ENCODE results near the gene NOL9.

Gene NOL9

DNA sequence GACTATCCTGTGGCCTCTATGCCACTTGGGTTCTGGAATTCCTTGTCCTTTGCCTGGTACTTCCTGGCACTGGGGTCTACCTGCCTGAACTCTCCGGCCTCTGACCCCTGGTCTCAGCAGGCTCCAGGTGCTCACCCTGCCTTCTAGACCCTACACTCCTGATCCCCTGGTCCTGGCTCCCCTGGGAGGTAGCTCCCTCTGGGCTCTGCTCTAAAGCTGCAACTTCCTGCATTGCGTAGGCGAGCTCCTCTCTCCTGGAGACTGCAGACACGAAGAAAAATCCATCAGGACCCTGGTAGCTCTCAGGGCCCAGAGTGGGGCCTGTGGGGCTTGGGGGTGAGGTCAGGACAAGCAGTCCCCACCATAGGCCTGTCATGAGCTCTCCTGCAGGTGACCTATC lies 55.0 kb downstream of the NOL9 start:
- Histone ChIP-seq H3K4me3 (replicated peaks; ENCODE audit: insufficient read depth, low read length) (no peak overlapping the region), H3K27ac (replicated peaks) (no peak overlapping the region), H3K27me3 (ENCODE audit: insufficient read depth, poor library complexity, severe bottlenecking) (peaks cover 44% of the 10 kb centered on the region)
- TF ChIP-seq POLR2AphosphoS5 (IDR thresholded peaks at IDR 0.05; ENCODE audit: low read depth) (no peak), SPI1 (IDR thresholded peaks at IDR 0.05; ENCODE audit: borderline replicate concordance, low read depth) (no peak), GABPA (IDR thresholded peaks at IDR 0.05; ENCODE audit: low read depth) (no peak)
- TF ChIP-seq, protein P1, sequence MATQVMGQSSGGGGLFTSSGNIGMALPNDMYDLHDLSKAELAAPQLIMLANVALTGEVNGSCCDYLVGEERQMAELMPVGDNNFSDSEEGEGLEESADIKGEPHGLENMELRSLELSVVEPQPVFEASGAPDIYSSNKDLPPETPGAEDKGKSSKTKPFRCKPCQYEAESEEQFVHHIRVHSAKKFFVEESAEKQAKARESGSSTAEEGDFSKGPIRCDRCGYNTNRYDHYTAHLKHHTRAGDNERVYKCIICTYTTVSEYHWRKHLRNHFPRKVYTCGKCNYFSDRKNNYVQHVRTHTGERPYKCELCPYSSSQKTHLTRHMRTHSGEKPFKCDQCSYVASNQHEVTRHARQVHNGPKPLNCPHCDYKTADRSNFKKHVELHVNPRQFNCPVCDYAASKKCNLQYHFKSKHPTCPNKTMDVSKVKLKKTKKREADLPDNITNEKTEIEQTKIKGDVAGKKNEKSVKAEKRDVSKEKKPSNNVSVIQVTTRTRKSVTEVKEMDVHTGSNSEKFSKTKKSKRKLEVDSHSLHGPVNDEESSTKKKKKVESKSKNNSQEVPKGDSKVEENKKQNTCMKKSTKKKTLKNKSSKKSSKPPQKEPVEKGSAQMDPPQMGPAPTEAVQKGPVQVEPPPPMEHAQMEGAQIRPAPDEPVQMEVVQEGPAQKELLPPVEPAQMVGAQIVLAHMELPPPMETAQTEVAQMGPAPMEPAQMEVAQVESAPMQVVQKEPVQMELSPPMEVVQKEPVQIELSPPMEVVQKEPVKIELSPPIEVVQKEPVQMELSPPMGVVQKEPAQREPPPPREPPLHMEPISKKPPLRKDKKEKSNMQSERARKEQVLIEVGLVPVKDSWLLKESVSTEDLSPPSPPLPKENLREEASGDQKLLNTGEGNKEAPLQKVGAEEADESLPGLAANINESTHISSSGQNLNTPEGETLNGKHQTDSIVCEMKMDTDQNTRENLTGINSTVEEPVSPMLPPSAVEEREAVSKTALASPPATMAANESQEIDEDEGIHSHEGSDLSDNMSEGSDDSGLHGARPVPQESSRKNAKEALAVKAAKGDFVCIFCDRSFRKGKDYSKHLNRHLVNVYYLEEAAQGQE (IDR thresholded peaks at IDR 0.05; ENCODE audit: insufficient replicate concordance, low read depth) = no peak
- TF ChIP-seq, protein P2, sequence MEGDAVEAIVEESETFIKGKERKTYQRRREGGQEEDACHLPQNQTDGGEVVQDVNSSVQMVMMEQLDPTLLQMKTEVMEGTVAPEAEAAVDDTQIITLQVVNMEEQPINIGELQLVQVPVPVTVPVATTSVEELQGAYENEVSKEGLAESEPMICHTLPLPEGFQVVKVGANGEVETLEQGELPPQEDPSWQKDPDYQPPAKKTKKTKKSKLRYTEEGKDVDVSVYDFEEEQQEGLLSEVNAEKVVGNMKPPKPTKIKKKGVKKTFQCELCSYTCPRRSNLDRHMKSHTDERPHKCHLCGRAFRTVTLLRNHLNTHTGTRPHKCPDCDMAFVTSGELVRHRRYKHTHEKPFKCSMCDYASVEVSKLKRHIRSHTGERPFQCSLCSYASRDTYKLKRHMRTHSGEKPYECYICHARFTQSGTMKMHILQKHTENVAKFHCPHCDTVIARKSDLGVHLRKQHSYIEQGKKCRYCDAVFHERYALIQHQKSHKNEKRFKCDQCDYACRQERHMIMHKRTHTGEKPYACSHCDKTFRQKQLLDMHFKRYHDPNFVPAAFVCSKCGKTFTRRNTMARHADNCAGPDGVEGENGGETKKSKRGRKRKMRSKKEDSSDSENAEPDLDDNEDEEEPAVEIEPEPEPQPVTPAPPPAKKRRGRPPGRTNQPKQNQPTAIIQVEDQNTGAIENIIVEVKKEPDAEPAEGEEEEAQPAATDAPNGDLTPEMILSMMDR (IDR thresholded peaks at IDR 0.05; ENCODE audit: insufficient read depth, low read length) = no peak
- no peak for DNase-seq (ENCODE audit: low read depth in 1 of 2, low spot score in 1 of 2)

- DNase-seq (ENCODE audit: low read depth in 1 of 2, low spot score in 1 of 2) = no peak
- peaks cover 44% of the 10 kb centered on the region for H3K27me3 ChIP-seq (ENCODE audit: insufficient read depth, poor library complexity, severe bottlenecking)
- no peak overlapping the region for H3K4me3 ChIP-seq (replicated peaks; ENCODE audit: insufficient read depth, low read length)
- TF ChIP-seq, protein P1 (IDR thresholded peaks at IDR 0.05; ENCODE audit: insufficient replicate concordance, low read depth) = no peak
- no peak for TF ChIP-seq SPI1 (IDR thresholded peaks at IDR 0.05; ENCODE audit: borderline replicate concordance, low read depth)
- TF ChIP-seq, protein P2 (IDR thresholded peaks at IDR 0.05; ENCODE audit: insufficient read depth, low read length) = no peak
- TF ChIP-seq POLR2AphosphoS5 (IDR thresholded peaks at IDR 0.05; ENCODE audit: low read depth) = no peak
- no peak for TF ChIP-seq GABPA (IDR thresholded peaks at IDR 0.05; ENCODE audit: low read depth)
- H3K27ac ChIP-seq (replicated peaks) = no peak overlapping the region
Observed at GRCh38 chr1:6498576-6499111, 55.7 kb downstream of the NOL9 start.

- no peak for TF ChIP-seq POLR2AphosphoS5 (IDR thresholded peaks at IDR 0.05; ENCODE audit: low read depth)
- TF ChIP-seq, protein P2 (IDR thresholded peaks at IDR 0.05; ENCODE audit: insufficient read depth, low read length) = no peak
- TF ChIP-seq GABPA (IDR thresholded peaks at IDR 0.05; ENCODE audit: low read depth) = no peak
- TF ChIP-seq SPI1 (IDR thresholded peaks at IDR 0.05; ENCODE audit: borderline replicate concordance, low read depth) = no peak
- TF ChIP-seq, protein P1 (IDR thresholded peaks at IDR 0.05; ENCODE audit: insufficient replicate concordance, low read depth) = no peak
- no peak overlapping the region for H3K27ac ChIP-seq (replicated peaks)
- peaks cover 49% of the 10 kb centered on the region for H3K27me3 ChIP-seq (ENCODE audit: insufficient read depth, poor library complexity, severe bottlenecking)
- H3K4me3 ChIP-seq (replicated peaks; ENCODE audit: insufficient read depth, low read length) = no peak overlapping the region
- no peak for DNase-seq (ENCODE audit: low read depth in 1 of 2, low spot score in 1 of 2)
Observed at GRCh38 chr1:6497867-6498575, 56.3 kb downstream of the NOL9 start.
